Putamen (tissue), 1 donor: ENCODE data around the gene NOX4.
A peak's percentile ranks its signal among the peaks of the same experiment; 100 is the strongest.

ENCODE experiments used
- DNase-seq: peaks from one replicate; pipeline ENCODE4 v3.0.0-alpha.2; 2016; ENCODE audit warnings: low spot score

The NOX4 gene

DNA sequence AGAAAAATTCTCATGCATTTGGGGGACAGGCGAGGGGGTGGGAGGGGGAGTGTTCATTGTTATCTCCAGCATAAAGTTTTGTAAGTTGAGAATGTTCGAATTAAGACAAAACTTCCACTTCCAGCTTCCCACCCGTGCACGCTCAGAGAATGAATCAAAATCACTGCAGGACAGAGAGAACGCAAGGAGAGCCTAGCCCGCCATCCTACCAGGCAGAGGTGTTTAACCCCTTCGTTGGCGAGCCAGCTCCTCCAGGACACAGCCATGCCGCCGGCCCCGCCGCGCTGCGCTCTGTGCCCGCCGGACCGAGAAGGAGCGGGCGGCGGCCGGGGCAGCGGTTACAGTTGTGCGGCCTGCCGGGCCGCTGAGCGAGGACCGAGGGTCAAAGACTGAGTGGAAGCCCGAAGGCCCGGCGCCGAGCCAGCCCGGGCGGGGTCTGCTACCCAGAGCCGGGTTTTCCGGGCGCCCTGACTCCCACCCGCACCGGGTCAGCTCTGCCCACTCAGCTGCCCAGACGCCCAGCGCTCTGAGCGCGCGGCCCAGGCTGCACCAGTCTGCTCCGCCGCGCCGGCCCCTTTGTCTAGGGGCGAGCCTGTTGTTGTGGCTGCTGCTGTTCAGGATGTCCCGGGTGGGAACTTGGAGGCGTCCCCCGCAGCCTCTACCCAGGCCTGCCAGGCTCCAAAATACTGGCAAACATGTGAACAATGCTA lies at the start of gene NOX4:
NOX4 (minus strand) TSS at position 395 of the 710 bp plus-strand sequence; CDS start at position 266, 129 bp downstream.
- peak; percentile 14 for DNase-seq

DNA sequence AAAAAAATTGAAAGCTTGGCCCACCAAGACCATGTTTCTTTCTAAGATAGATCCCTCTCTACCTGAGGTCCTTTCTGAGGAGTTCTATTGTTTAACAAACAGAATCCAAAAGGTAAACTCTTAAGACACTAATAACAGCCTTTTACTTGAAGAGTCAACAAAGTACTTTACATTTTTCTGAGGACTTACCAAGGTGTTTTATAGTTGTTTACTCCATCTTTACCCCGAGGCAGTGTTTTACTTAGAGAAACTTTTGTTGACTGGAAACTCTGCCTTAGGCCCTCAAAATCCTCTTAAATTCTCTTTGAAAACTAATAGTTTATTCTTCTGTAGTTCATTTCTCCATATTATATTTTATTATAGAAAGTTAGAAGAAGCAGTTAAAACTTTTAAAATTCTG lies 49.7 kb upstream of the NOX4 start:
- DNase-seq: no peak

DNA sequence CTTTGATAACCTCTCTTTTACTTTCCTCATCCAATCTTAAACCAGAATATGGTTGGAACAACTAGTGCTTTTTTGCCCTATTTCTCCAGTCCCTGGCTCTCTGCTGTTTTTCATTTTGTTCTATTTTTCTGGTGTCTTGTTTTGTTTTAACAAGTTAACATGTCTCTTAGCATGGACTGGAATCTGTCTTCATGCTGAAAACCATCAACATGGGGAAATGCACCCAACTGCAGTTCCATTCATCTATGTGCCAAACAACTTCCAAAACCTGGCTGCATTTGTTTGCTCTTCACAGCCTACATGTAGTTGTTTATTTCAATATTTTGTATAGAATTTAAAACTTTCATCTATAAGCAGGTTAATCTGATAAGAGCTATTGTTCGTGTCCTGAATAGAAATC lies 46.8 kb upstream of the NOX4 start:
- DNase-seq: no peak

DNA sequence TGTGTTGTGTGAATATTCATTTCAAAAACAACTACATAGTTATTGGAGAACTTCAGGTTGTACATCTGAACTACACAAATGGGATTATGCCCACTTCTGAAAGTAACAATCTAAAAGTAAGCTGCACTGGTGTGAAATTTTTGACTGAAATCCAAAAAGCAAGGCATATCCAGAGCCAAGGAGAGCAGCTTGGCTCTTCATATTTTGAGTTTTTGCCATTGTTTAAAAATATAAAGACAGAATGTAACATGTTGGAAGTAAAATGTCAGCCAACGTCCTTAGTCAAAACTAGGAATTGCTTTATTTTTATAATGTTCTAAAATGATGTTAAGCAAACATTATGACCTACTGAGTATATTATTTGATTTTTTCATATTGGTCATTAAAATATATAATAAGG lies 45.8 kb upstream of the NOX4 start:
- DNase-seq: no peak

DNA sequence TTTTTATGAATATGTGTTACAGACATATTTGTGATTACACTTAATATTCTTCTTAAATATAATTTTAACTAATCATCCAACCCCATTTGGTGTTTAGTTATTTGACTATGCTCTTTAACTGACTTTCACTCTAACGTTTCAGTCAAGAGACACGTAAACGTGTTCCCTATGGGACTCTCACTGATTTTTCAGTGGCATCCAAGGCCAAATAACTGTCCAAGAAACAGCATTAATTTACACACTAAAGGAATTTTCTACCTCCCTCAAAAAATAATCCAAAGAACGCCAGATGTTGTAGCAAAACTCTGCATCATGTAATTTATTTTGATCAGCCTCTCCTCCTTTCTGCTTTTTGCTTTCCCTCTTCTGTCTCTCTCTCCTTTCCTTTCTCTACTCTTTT lies 44.0 kb upstream of the NOX4 start:
- DNase-seq: no peak

DNA sequence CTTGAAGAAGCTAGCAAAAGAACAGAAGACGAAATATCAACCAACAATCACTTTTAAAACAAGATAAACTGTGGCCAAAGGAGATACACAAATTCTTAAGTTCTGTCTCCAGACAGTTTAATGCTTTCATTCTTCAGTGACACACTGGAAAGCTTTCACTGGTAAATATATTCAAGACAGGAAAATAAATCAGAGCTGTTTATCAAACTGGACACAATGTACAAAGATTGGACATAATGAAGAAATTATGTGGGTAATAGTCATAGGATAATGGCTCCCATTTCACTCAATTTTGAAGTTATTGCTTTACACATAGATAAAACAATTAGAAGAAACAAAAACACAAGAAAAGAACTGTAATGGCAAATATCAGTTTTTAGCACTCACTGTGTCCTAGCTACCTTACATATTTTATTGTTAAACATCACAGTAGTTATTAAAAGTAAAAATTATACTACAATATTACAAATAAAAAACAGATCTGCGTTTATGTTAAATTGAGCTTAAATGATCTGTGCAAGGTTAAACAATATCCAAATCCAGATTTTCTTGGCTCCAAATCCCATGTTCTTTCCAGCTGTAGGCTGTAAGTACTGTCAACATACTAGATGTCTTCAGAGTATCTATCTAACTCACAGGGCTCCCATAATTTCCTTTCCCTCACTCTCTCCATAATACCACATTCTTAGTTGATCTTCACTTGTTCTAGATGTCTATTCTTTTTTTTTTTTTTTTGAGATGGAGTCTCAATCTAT lies 38.6 kb upstream of the NOX4 start:
- DNase-seq: no peak

DNA sequence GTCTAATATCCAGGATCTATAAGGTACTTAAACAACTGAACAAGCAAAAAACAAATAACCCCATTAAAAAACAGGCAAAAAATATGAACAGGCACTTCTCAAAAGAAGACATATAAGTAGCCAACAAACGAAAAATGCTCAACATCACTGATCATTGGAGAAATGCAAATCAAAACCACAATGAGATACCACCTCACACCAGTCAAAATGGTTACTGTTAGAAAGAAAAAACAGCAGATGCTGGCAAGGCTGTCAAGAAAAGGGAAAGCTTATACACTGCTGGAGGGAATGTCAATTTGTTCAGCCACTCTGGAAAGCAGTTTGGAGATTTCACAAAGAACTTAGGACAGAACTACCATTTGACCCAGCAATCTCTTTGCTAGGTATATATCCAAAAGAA lies 30.6 kb upstream of the NOX4 start:
- no peak for DNase-seq

DNA sequence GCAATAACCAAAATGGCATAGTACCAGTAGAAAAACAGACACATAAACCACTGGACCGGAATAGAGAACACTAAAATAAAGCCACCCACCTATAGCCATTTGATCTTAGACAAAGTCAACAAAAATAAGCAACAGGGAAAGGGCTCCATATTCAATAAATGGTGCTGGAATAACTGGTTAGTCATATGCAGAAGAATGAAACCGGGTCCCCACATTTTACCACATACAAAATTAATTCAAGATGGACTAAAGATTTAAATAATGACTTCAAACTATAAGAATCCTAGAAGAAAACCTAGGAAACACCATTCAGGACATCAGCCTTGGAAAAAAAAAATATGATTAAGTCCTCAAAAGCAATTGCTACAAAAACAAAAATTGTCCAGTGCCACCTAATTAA lies 30.1 kb upstream of the NOX4 start:
- no peak for DNase-seq

DNA sequence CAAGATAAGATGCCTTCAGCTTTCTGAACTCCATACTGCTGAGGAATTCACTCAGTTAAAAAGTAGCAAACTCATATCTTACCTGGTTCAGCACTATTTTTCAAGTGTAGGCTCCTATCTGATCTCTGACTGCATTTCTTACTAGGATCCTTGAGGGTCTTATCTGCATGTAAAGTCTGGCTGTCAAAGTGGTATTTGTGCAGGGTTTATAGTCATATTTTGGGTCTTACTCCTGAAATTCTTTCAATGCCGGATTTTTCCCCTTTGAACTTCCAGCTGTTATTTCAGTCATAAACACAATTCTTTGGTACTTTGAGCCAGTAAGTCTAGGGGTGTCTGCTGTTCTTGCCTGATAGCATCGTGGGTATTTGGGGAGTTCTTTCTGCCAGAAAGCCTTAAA lies 25.3 kb upstream of the NOX4 start:
- no peak for DNase-seq

DNA sequence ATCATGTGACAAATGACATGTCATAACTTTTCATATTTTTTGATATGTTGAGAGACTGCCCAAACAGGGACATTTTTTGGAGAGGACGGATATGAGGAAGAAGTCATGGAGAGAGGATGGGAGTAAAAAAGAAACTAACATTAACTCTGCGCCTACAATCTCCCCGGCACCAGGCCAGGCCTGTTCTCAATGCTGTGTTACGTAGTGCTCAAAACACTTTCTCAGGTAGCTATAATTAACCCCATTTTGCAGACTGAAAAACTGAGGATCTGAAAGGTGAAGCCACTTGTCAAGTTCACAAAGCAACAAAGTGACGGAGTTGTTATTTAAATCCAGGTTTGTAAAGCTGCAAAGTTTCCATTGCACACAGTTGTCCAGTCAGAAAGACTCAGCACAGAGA lies 17.4 kb upstream of the NOX4 start:
- no peak for DNase-seq

DNA sequence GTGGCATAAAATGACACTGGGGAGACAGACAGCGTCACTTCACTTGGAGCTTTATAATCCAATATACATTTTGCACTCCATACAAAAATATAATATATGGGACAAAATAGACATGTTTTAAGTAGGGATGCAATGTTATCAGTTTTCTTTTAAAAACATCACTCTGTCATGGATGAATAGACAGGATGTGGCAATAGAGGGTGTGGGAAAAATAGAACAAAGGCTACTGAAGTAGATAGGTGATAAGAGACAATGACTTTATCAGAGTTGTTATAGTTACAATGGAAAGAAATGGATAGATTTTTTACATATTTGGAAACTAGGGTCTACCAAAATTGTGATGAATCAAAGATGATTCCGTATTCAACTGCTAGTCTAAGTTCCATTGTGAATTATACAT lies 13.1 kb upstream of the NOX4 start:
- no peak for DNase-seq

DNA sequence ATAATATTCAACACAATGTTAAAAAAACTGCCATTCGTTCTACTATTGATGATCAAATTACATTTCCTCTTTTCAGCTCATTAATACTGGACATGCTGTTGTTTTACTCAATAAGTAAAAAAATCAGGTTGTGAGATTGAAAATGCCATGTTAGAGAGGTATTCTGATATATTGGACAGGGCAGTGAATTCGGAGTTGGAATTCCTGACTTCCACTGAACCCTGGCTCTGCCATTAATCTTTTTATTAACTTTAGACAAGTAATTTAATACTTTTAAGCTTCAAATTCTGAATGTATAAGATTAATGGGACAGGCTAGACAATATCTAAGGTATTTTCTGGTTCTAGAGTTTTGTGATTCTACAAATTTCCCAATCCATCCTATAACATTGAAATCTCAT lies 12.2 kb upstream of the NOX4 start:
- no peak for DNase-seq

DNA sequence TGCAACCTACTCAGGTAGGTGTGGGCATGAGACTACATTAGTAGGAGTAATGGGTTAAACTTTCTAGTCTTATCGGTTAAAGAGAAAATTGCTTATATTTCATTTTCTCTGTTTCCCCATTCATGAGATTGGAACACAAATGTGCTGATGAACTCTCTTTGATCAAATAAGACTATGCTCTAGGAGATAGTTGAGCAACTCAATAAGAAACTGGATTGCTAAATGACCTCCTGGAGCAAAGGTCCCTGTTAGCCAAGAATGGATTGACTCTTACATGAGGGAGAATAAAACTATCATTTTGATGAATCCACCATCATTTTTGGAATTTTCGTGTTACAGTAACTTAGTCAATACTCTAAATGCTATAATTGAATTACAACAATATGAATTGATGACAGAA lies 11.1 kb upstream of the NOX4 start:
- DNase-seq: no peak

DNA sequence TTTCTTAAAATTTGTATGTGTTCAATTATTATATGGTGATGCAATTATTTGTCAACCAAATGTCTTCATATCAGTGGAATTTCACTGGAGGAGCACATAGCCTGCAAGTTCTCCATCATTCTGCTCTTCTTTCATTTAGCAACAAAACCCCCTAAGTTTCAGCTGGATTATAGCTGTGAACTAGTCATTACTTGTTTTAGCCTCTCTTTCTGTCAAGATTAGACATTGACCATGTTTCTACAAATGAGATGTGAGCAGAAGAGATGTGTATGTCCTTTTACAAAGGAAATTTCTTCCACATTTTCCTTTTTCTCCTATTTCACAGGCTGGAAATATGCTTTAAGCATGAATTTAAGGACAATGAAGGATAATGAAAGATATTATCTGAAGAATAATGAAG lies 9.2 kb upstream of the NOX4 start:
- DNase-seq: no peak

DNA sequence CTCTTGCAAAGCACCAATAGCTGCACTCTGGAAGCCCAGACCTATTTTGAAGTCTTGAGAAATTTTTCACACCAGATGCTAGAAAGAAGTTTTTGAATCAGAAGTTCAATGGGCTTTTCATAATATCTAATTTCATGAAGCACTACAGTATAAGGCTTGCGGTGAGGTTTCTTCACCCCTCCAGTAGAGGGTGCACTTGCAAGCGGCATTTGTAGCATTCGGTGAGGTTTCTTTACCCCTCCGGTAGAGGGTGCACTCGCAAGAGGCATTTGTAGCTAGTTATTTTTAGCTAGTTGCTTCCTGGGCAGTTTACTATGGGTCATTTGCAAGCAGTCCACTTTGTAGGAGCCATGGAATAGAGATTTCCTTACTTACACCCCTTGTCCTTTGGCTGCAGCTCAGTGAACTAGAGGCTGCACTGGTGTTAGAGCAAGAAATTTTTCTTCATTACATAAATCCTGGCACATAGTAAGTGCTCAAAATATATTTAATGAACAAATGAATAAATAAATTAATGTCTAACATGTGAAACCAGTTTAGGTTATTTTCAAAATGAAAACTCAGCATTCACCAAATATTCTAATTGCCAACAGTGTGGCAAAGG lies 7.8 kb upstream of the NOX4 start:
- DNase-seq: no peak

DNA sequence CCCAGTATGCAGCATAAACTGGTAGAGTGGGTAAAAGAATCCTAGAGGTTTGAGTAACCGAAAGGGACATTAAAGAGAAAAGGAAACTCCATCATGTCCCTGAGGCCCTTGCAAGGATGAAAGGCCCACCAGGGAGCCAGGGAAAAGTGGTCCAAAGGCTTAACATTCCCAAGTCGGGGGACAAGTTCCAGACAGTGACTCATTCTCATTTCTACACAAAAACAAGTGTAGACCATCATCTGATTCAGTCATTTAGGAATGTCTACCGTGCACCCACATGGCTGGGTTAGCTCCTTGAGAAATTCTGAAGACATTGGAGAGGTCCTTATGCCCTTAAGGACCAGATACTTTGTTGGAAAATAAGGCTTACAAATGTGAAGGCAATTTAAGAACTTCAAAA lies 4.8 kb upstream of the NOX4 start:
- DNase-seq: no peak

DNA sequence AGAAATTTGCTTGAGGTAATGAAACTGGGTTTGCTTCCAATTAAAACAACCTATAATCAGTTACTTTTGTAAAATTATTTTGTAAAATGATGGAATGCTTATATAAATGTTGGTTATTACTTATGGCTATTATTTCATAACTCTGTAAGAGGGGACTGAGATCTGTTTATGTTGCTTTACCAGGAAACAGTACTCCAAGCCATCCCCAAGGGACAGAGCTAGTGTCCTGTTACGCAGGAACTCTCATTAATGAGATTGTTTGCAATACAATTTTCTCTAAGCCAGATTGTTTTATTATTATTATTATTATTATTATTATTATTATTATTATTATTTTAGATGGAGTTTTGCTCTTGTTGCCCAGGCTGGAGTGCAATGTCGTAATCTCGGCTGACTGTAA lies 2.3 kb upstream of the NOX4 start:
- DNase-seq: no peak

DNA sequence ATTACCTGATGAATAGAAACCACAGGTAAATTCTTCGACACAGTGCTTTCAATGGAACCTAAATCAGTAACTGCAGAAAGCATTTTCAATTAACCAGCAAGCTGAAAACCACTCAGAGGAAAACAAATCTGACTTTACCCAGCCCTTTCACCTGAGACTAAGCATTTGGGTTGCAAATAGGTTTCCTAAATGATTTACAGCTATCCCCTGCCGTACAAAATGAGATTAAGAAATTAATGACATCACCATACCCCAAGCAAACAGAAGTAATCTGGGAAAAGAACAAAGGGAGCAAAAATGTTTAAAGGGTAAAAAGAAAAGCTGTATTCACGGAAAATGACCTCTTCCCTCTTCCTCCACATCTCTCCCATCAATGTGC lies 584 bp downstream of the NOX4 start:
- no peak for DNase-seq

DNA sequence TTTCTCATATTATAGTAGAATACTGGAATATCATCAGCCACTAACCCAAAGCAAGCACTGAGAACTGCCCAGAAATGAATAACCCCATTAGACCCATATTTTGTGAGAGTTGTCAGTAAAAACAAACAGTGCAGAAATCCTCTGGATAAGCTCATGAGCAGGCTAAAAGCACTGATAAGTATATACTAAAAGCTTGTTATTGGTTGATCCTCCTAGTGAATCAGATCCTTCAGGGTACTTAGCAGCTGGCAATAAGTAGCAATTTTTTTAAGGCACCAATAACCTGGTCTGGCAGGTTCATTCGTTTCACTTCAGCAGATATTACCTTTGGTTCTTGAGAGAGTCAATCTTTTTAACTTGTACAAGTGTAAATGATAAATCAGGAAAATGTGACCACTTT lies 1.2 kb downstream of the NOX4 start:
- no peak for DNase-seq

DNA sequence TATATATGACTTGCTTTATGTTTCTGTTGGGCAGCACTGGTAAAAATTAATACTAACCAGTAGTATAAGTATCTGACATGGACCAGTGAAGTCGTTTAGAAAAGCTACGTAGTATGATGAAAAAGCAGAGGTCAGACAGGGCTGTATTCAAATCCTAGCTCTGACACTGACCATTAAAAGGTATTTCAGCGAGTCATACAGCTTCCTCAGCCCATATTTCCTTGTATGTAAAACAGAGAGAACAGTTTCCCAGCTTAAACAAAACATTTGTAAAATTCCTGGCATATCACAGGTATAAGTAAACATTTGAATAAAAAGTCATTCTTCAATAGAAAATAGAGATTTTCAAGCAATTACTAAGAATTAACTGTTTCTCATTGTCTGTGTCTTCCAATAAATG lies 4.2 kb downstream of the NOX4 start:
- no peak for DNase-seq

DNA sequence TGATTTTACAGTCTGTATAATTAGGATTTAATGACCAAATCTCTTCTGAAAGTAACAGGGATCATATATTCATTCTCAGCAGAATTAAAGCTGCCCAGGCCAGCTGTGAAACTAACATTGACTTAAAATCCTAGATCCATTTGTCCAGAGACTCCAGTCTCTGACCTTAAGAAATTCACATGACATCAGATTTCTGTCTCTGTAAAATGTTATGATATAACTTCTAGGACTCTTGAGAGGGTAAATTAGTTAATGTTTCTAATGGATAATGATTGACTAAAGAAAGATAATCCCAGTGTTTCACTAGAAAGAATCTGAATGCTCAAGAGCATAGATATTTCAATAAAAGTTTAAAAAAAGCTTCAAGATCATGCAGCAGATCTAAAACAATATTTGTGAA lies 6.3 kb downstream of the NOX4 start:
- no peak for DNase-seq

DNA sequence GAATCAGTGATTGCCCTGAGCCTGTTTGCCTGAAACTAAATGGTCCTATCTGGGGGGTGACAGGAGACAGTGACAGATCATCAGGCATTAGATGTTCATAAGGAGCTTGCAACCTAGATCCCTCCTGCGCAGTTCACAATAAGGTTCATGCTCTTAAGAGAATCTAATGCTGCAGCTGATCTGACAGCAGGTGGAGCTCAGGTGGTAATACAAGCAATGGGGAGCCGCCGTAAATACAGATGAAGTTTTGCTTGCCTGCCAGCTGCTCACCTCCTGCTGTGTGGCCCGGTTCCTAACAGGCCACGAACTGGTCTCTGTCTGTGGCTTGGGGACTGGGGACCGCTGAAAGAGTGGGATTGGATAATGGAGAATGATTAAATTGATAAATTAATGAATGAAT lies 14.0 kb downstream of the NOX4 start:
- DNase-seq: no peak

DNA sequence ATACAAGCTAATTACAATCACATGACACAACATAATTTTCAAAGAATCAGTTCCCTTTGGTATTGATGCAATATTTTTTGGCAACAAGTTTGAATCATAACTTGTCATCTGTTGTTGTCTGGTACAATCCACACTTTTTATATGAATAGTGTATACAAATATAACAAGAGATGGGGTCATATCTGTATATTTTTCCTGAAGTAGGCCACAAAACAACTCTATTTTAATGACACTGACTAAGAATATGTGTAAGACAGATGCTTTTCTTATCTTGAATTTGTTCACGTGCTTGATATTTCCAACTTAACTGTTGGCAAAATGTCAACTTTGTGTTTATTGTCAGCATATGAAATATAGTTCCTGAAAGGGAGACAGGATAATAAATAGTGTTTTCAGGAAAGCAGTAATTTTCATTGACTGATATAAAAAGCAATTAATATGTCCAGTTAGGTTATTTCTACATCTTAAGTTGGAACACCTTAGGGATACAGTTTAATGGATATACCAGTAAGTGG lies 27.9 kb downstream of the NOX4 start:
- DNase-seq: no peak
